Iris pigment epithelial cell (primary cell): Measurements from ENCODE around the gene PROSER2.
"Not testable (repeated sequence)": the region's sequence is repeated elsewhere in the genome, so short reads cannot be mapped to it uniquely, and the experiment has no call there.

Experiments
- DNase-seq: peaks from one replicate; pipeline ENCODE4 v3.0.0-alpha.2; 2011; ENCODE audit warnings: low read depth

The PROSER2 gene

GRCh38 chr10:11886138-11886474 is 63.0 kb downstream of the PROSER2 start:
- DNase-seq, result no peak

GRCh38 chr10:11886851-11887250 is 63.7 kb downstream of the PROSER2 start:
- DNase-seq, result no peak

- no peak for DNase-seq
Observed at GRCh38 chr10:11887381-11888227, 64.4 kb downstream of the PROSER2 start.

GRCh38 chr10:11889263-11889662 is 66.1 kb downstream of the PROSER2 start:
- not testable (repeated sequence) for DNase-seq

- no peak for DNase-seq
Observed at GRCh38 chr10:11891776-11892486, 68.8 kb downstream of the PROSER2 start.

- no peak for DNase-seq
Observed at GRCh38 chr10:11893749-11894278, 70.7 kb downstream of the PROSER2 start.

DNA sequence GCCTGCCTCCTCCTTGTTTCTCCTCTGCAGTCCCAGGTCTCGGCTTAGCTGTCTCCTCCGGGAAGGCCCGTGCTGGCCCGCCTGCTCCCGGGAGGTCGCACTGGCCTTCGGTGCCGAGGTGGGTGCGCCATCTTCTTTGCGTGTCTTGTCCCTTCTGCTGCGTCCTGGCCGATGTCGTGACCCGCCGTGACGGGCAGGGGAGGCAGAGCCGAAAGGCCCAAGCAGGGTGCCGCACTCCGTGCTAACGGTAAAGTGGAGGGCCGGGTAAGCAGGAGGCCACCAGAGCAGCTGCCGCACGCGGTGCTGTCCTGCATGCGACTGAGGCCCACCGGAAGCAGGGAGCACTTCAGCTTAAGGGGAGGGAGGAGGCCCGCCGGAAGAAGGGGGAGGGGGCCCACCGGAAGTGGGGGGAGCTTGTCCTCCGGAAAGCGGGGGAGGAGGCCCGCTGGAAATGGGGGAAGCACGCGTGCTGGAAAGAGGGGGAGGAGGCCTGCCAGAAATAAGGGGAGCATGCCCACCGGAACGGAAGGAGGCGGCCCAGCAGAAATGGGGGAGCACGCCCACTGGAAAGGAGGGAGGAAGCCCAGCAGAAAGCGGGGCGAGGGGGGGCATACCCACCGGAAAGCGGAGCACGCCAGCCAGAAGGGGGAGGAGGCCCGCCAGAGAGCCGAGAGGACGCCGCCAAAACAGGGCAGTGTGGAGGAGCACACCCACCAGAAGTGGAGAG is 71.4 kb downstream of the PROSER2 start:
- no peak for DNase-seq

GRCh38 chr10:11895108-11895466 is 71.9 kb downstream of the PROSER2 start:
- no peak for DNase-seq

DNA sequence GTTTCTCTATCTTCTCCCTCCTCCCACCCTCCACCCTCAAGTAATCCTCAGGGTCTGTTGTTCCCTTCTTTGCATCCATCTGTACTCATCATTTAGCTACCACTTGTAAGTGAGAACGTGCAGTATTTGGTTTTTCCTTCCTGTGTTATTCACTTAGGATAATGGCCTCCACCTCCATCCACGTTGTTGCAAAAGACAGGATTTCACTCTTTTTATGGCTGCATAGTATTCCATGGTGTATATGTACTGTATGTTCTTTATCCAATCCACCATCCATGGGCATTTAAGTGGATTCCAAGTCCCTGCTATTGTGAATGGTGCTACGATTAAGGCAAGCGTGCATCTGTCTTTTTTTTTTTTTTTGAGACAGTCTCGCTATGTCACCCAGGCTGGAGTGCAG is 72.4 kb downstream of the PROSER2 start:
- no peak for DNase-seq

- no peak for DNase-seq
Observed at GRCh38 chr10:11896549-11897200, 73.5 kb downstream of the PROSER2 start.

GRCh38 chr10:11898033-11898371 is 74.8 kb downstream of the PROSER2 start:
- DNase-seq, result no peak

- peak; percentile 24 for DNase-seq
Observed at GRCh38 chr10:11898372-11899066, 75.4 kb downstream of the PROSER2 start.

GRCh38 chr10:11899067-11899876 is 76.1 kb downstream of the PROSER2 start:
- no peak for DNase-seq

GRCh38 chr10:11901036-11901301 is 77.8 kb downstream of the PROSER2 start:
- no peak for DNase-seq

DNA sequence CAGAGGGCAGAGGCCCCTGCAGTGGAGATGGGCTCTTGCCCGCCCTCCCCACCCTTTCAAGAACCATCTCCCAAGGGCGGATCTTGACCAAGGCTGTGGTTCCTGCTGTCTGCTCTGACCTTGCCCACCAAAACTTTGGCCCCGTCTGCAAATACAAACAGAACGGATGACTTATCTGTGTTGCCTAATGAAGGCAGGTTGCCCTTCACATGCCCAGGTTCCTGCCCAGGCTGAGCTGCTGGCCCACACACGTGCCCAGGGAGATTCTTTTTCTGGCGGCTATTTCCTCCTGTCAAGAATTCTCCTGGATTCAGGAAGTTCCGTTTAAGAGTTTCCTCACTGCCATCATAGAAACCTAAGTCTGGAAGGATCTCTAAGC is 78.3 kb downstream of the PROSER2 start:
- no peak for DNase-seq

- peak; percentile 33 for DNase-seq
Observed at GRCh38 chr10:11901833-11902475, 78.8 kb downstream of the PROSER2 start.

- no peak for DNase-seq
Observed at GRCh38 chr10:11902646-11903045, 79.5 kb downstream of the PROSER2 start.

GRCh38 chr10:11906714-11907113 is 83.6 kb downstream of the PROSER2 start:
- DNase-seq, result no peak

DNA sequence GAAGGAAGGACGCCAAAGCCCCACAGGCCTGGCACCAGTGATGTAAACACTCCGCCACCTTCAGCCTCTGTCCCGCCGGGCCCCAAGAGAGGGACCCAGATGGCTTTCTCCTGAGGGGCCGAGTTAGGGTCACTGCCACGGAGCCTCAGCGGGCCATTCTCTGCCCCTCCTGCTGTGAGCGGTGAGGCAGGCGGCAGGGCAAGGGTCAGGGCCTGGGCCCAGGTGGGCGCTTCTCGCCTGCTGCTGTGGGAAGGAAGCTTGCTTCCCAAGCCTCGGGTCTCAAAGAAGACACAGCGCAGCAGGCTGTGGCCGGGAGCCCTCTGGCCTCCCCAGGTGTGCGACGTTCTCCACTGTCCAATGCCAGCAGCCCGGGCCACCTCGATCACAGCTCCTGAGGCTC is 84.8 kb downstream of the PROSER2 start:
- no peak for DNase-seq

DNA sequence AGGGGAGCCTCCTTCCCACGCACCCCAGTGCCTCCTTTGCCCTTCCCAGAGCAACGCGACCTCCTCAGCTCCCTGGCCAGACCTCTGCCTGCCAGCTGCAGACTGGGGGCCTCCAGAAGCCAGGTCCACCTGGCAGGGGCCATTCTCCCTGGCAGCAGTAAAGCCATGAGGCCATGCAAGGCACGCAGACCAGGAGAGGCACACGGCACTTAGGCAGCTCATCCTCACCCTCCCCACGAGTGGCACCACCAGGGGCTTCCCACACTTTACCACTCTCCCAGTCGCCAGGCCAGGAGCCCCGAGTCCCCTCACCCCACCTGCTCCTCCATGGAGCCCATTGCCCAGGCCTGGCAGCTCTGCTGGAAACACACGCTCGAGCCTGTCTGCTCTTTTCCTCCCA is 85.4 kb downstream of the PROSER2 start:
- no peak for DNase-seq

DNA sequence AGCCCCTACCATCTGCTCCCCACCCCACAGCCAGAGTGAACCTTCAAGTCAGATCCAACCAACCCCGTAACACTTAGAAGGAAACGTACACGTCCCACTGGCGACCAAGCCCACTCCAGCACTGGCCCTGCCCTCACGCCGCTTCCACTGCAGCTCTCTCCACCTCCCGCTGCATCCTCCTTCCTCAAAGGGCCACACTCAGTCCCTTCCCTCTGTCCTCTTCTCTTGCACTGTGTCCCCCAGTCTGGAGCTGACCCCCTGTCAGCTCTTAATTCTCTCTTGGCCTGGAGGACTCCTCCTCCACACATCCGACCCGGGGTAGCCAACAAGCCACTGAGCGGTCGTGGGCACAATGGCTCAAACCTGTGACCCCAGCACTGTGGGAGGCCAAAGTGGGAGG is 85.8 kb downstream of the PROSER2 start:
- DNase-seq, result no peak
